ENCODE results near the gene TNPO1. TPM values are rescaled to one million over a fixed set of nuclear protein-coding genes. Genes with fewer than 3 reads are reported as not detected.
A peak's percentile ranks its signal among the peaks of the same experiment; 100 is the strongest.

Gene TNPO1
- total and polyA plus RNA-seq, 2 of the 13 experiments (the other 11 are each of a cell fraction or from before 2014, with no cell fraction given): 26.7 to 123 TPM

DNA sequence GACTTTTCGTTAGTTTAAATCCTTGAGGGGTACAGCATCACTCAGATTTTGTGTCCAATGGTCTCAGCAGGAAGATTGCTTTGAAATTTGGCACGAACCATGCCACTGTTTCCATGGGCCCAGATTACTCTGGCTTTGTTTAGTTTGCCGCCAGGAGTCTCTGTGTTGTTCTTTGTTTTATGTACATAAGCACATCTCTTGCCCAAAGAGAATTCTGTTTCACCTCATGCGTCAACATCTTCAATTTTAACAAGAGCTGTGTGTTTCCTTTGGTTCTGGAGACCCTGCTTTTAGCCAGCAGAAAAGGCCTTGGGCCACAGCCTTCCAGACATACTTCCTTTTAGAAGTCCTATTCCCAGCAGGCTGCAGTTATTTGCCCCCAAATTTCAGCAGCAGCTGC is 62.4 kb downstream of the TNPO1 start:
- H3K27me3 ChIP-seq (ENCODE audit: control insufficient read depth in 1 of 2, insufficient read depth in 2 of 2, low read length in 2 of 2): no peaks in the 10 kb centered on the region
- no peaks in the 10 kb centered on the region for H3K9me3 ChIP-seq (ENCODE audit: low read length)
- no peak overlapping the region for H3K9ac ChIP-seq (ENCODE audit: insufficient read depth, low read depth, low read length)
- TF ChIP-seq RNF219 (CRISPR knock-in tag; IDR thresholded peaks at IDR 0.05): no peak
- H3K79me2 ChIP-seq (ENCODE audit: insufficient read depth, low read length): peaks cover 3% of the 10 kb centered on the region
- 94% methylated on average over 4 of the region's 4 CpGs for WGBS (ENCODE audit: low lambda C conversion rate)
- peaks cover 10% of the 10 kb centered on the region for H3K4me1 ChIP-seq (ENCODE audit: insufficient read depth, low read length)
- no peak overlapping the region for H2AFZ ChIP-seq (ENCODE audit: low read length)
- FAIRE-seq: no peak
- H4K20me1 ChIP-seq (ENCODE audit: insufficient read depth, low read length): no peaks in the 10 kb centered on the region
- ChIA-PET POLR2A (no interaction called here), CTCF (ENCODE audit: low intra/inter-chr PET ratio, low total read pairs) (no interaction called here)
- intact Hi-C loops (cut with micrococcal nuclease; ENCODE audit: unreplicated experiment) (no loop called here), in situ Hi-C loops (cut with HindIII; ENCODE audit: extremely low pct_ligation_motif_present, low pct_unique_long_range_greater_than_20kb) (no loop called here)
- no peak overlapping the region for H3K4me3 ChIP-seq (replicated peaks in 1 of 3; ENCODE audit: insufficient read depth in 1 of 3, low read depth in 2 of 3, low read length in 3 of 3)
- BruUV-seq (replicated peaks): no TSS peak
- peaks cover 16 to 84% of the 10 kb centered on the region in 2 experiments for H3K36me3 ChIP-seq (replicated peaks in 1 of 2; ENCODE audit: control insufficient read depth in 1 of 2, insufficient read depth in 2 of 2, low read length in 2 of 2)
- DNase-seq (ENCODE audit: low spot score): no peak
- ATAC-seq: no peak
- H3K4me2 ChIP-seq (ENCODE audit: low read depth, low read length): no peak overlapping the region
- no peak overlapping the region for H3K27ac ChIP-seq (ENCODE audit: extremely low read length, insufficient read depth, low read length)

GRCh38 chr5:72882989-72883388 is 66.5 kb downstream of the TNPO1 start:
- TF ChIP-seq CREB1 (IDR thresholded peaks at IDR 0.05) (0 out of 2 replicates have a peak, but pooled peaks have one; percentile 10), CREB1 (CRISPR knock-in tag; IDR thresholded peaks at IDR 0.05) (no peak), SAFB2 (CRISPR knock-in tag; IDR thresholded peaks at IDR 0.05; ENCODE audit: borderline replicate concordance, low read depth) (no peak), KAT8 (CRISPR knock-in tag; IDR thresholded peaks at IDR 0.05) (no peak), ZNF253 (CRISPR knock-in tag; IDR thresholded peaks at IDR 0.05; ENCODE audit: borderline replicate concordance) (no peak), PLRG1 (conservative IDR thresholded peaks at IDR 0.05) (no peak), FOXK1 (CRISPR knock-in tag; IDR thresholded peaks at IDR 0.05; ENCODE audit: borderline replicate concordance, low read depth) (no peak)
- no peak overlapping the region for H3K4me3 ChIP-seq (replicated peaks in 1 of 3; ENCODE audit: insufficient read depth in 1 of 3, low read depth in 2 of 3, low read length in 3 of 3)

More at GRCh38 chr5:72882989-72883388, 66.5 kb downstream of the TNPO1 start:
- Histone ChIP-seq H3K36me3 (replicated peaks in 1 of 2; ENCODE audit: control insufficient read depth in 1 of 2, insufficient read depth in 2 of 2, low read length in 2 of 2) (peaks cover 20 to 88% of the 10 kb centered on the region in 2 experiments), H3K4me1 (ENCODE audit: insufficient read depth, low read length) (peaks cover 11% of the 10 kb centered on the region), H3K4me2 (ENCODE audit: low read depth, low read length) (no peak overlapping the region), H3K9ac (ENCODE audit: insufficient read depth, low read depth, low read length) (no peak overlapping the region), H3K27me3 (ENCODE audit: control insufficient read depth in 1 of 2, insufficient read depth in 2 of 2, low read length in 2 of 2) (no peaks in the 10 kb centered on the region), H3K27ac (ENCODE audit: extremely low read length, insufficient read depth, low read length) (no peak overlapping the region), H2AFZ (ENCODE audit: low read length) (no peak overlapping the region), H3K9me3 (ENCODE audit: low read length) (no peaks in the 10 kb centered on the region), H3K79me2 (ENCODE audit: insufficient read depth, low read length) (peaks cover 3% of the 10 kb centered on the region), H4K20me1 (ENCODE audit: insufficient read depth, low read length) (no peaks in the 10 kb centered on the region)
- DNase-seq (ENCODE audit: low spot score) (no peak), ATAC-seq (no peak), FAIRE-seq (no peak)
- BruUV-seq (replicated peaks): no TSS peak
- over 99% methylated on average over 7 of the region's 7 CpGs for WGBS (ENCODE audit: low lambda C conversion rate)
- in situ Hi-C loops (cut with HindIII; ENCODE audit: extremely low pct_ligation_motif_present, low pct_unique_long_range_greater_than_20kb) (no loop called here), intact Hi-C loops (cut with micrococcal nuclease; ENCODE audit: unreplicated experiment) (no loop called here)
- ChIA-PET CTCF (ENCODE audit: low intra/inter-chr PET ratio, low total read pairs) (no interaction called here), POLR2A (no interaction called here)
